Raji (cell line): Measurements from ENCODE around the gene HSBP1.

ENCODE experiments used
- POLR2A ChIP-seq: IDR thresholded peaks from 2 replicates; pipeline ENCODE4 v1.6.1; 2011; ENCODE audit warnings: low read depth, low read length, control low read depth; ENCODE audit not compliant: insufficient read depth

HSBP1 gene

DNA sequence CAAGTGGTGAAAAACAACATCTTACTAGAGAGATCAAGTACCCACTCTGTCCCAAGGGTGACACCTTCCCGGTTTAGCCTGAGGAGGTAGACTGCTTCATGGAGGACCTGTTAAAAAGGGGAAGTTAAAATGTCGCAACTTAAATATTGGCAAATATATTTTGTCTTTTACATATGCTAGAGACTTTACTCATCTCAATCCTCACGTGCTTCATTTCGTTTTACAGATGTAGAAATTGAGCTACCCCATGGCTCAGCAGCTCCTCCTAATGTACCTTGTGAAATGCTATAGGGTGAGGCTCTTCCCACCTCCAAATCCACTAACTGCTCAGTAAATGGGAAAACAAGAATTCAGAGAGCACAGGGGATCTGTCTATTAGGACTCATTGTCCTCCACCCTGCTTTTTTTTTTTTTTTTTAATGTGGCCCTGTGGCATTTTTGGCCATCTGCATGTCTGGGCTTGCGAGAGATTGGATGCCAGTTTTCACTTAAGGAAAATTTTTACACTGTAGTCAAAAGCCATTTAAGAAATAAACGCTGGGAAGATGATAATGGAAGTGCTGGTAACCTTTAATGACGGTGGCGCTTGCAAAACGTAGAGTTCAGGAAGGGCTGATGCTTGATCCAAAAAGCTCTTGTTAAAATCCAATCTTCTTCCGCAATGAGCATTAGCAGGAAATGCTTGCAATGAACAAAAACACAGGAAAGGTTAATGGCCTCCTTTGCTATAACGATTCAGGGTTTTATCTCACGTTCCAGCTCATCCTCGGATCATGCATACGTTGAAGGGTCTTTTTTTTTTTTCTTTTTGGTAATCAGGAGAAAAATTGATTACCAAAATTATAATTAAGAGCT lies 39.8 kb downstream of the HSBP1 start:
- TF ChIP-seq POLR2A = no peak

DNA sequence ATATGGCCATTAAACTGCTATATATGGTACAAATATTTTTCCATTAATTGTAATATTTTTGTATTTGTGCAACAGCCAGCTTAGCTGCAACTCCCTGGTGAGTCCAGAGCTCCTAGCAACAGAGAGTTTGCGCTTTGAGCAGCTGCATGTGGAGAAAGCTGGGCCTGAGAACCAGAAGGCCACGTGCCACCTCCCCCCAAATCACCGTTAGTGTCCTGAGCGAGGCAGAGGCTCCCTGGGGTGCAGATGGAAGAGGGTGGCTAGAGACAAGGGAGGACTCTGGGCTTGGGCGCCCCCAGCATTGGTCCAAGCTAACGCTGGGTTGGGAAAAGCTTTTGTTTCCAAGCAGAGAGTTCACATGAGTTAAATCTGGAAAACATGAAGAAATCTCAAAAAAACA lies 41.6 kb downstream of the HSBP1 start:
- TF ChIP-seq POLR2A = no peak

DNA sequence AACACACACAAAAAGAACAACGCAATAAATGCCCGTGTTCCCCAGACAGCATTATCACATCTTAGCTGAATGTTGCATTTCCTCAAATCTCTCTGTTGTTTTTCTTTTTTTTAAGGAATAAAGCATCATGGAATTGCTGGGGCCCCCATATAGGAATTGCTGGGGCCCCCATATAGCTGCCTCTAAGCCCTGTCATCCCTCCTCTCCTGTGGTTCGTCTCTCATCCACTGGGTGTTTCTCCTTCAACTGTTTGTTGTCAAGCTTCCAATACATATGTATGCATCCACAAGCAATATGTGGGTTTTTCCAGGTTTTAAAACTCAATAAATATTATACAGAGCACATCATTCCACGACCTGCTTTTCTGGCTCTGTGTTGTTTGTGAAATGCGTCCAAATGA lies 43.2 kb downstream of the HSBP1 start:
- TF ChIP-seq POLR2A = no peak

DNA sequence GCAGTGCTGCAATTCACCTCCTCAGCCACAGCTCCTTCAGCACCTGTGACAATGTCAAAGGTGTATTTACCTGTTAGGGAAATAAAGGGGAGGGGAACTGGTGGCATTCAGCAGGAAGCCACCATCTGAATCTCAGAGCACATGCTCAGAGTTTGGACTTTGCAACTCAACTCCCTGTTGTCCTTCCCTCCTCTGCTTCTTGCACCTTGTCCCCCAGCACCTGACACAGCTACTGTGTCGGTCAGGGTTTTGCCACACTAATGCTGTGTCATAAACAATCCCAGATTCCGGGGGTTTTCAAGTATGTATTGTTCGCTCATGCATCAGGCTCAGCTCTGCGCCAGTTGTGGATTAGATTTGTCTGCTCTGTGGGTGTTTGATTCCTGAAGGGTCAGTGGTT lies 43.7 kb downstream of the HSBP1 start:
- TF ChIP-seq POLR2A = no peak

DNA sequence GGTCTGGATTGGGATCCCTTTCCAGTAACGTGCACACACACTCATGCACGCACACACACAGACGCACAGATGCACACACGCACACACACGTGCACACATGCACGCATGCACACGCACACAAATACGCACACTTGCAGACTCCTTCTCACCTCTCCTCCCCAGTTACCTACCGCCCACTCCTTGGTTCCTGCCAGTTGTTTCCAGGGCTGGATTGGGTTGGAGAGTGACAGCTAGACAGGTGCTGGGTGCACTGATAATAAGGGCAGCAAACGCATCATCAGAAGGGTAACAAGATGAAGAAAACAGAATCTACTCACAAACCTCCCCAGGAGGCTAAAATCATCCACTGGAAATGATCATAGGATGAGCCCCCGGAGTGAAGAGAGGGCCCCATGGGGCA lies 45.0 kb downstream of the HSBP1 start:
- no peak for TF ChIP-seq POLR2A

DNA sequence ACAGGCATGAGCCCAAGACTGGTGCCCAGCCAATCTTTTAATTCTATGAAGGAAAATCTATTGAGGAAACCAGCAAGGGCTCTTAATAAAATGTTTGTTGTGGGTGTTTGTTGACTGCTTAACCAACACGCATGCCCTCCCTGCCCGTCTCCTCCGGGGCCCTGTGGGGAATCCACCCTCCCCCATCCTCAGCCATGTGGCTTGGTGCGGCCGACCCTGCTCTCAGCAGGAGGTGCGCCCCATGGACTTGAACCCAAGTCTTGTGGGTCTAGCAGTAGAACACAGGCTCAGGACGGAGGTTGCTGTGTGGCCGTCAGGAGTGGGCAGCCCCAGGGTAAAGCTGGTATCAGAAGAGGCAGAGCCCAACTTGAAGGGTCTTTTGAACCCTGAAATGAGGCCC lies 46.1 kb downstream of the HSBP1 start:
- no peak for TF ChIP-seq POLR2A

DNA sequence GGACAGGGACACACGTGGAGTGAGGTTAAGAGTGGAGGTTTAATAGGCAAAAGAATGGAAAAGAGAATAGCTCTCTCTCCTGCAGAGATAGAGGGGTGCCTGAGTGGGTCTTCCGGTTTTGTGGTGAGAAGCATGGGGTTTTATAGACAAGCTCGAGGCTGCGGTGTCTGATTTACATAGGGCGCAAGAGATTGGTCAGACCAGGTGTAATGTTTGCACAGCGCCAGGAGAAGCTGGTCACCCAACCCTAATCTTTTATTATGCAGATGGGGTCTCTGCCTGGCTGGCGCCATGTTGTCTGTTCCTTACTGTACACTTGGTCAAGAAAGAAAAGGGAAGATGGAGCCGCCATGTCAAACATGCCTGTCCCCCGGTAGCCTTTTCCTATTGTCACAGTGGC lies 46.6 kb downstream of the HSBP1 start:
- TF ChIP-seq POLR2A = no peak

DNA sequence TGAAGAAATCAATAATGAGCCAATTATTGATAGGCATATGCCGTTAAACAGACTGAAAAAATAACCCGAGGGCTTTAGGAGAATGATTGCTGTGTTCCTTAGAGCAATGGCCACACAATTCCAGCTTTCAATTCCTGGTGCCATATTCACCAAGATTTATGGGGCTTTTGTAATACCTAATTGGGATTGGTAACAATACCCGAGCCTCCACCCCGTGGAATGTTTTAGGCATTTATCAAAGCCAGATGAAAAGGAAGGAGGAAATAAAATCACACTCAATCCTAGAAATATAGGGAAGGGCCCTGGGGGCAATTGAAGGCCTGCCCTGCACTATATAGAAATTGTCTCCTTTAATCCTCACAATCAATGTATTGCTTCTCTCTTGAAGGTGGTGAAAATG lies 49.0 kb downstream of the HSBP1 start:
- no peak for TF ChIP-seq POLR2A

DNA sequence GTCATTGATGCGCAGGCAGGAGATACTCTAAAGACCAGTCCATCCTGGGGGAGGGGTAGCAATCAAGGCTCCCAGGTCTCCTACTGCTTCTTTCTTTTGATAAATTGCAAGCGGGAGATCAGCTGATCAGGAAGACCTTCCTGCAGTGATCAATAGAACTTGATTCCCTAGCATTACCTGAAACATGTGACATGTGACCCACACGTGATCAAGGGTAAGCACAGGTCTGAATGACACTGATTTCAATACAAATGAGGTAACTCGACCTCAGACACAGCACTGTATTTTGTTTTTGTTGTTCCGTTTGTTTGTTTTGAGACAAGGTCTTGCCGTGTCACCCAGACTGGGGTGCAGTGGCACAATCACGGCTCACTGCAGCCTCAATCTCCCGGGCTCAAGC lies 51.5 kb downstream of the HSBP1 start:
- TF ChIP-seq POLR2A = no peak

DNA sequence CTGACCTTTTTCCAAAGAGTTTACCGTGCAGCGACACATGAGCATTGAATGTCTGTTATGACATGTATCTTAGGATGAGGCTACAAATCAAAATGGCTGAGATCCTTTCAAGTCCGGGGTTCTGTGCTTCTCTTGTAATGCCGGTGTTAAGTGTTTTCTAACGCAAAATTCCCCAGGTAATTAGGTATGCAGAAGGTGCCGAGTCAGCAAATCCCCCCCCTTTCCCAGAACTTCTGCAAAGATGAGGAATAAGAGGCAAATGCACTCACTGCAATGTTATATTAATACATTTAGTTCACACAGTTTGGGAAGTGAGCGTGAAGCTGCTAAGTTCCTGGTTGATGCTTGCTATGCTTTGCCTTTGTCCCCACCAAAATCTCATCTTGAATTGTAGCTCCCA lies 54.9 kb downstream of the HSBP1 start:
- no peak for TF ChIP-seq POLR2A

DNA sequence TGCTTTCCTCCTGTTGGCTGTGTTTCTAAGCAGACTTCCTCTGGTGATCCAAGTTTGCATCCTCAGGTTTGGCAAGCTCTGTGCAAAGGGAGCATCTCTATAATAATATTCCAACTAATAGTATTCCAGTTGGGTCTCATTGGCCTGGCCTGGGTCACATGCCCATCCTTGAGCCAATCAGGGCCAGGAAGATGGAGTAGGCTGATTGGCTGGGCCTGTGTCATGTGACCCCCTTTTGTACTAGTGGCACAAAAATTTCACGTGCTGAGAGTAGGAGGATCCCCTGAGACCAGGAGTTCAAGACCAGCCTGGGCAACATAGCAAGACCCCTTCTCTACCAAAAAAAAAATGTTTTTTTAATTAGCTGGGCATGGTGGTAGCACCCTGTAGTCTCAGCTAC lies 55.9 kb downstream of the HSBP1 start:
- TF ChIP-seq POLR2A = no peak
